ENCODE data around the gene ADARB2.

Gene ADARB2

DNA sequence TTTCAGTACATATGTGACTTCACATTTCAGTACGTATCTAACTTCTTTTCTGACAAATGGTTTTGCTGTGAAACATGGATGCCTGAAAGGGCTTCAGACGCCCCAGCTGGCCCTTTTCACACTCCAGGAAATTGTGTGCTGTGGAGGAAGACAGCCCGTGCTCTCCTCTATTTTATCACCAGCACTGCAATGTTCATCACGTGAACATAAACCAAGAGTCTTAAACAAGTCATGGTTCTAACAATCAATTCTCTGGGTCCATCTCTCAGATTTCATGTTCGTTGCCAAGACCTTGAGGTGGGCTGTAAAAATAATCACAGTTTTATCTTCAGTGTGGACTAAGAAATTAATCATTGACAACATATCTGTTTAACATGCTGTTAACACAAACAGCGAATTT, 539.9 kb downstream of the ADARB2 start:
- Mint-ChIP-seq H3K4me3 (no peak overlapping the region), H3K9me3 (no peaks in the 10 kb centered on the region), H3K4me1 (no peaks in the 10 kb centered on the region), H3K27ac (no peak overlapping the region), H3K36me3 (no peaks in the 10 kb centered on the region)
- ATAC-seq: no peak
- no peak for DNase-seq (ENCODE audit: low spot score in 2 of 2)

DNA sequence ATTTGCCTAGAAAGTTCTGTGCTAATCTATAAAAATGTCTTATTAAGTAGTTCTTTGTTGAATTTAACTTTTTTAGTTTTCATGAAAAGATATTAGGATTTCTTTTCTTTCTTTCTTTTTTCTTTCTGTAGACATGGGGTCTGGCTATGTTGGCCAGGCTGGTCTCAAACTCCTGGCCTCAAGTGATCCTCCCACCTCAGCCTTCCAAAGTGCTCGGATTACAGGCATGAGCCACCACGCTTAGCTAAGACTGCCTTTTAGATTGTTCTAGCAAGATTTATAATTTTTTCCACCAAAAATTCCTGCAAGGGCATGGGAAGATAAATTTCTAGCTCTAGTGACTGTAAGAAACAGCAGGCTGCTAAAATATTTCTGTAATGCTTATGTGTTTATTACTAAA, 540.7 kb downstream of the ADARB2 start:
- DNase-seq (ENCODE audit: low spot score in 2 of 2): no peak
- no peak overlapping the region for H3K4me3 Mint-ChIP-seq
- no peak overlapping the region for H3K27ac Mint-ChIP-seq
- ATAC-seq: no peak
- no peaks in the 10 kb centered on the region for H3K4me1 Mint-ChIP-seq
- no peaks in the 10 kb centered on the region for H3K9me3 Mint-ChIP-seq
- H3K36me3 Mint-ChIP-seq: no peaks in the 10 kb centered on the region

DNA sequence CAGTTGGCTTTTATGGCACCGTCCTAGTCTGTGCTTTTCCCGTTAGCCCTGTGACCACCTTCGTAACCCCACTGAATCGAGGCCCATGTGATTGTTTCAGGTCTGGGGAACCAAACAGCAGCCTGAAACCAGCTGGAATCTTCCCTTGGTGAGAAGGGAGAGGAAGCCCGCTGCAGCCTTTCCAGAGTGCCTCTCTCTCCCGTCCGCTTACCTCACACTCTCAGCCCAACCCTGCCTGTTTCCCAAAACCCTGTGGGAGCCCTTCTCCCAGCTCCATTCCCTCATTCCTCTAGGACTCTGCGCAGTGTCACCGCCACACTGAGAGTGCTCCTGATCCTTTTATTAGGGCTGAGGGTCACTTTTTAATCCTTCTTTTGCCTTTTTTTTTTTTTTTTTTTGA, 541.5 kb downstream of the ADARB2 start:
- no peaks in the 10 kb centered on the region for H3K36me3 Mint-ChIP-seq
- ATAC-seq (no peak), DNase-seq (ENCODE audit: low spot score in 2 of 2) (no peak)
- no peaks in the 10 kb centered on the region for H3K9me3 Mint-ChIP-seq
- no peaks in the 10 kb centered on the region for H3K4me1 Mint-ChIP-seq
- H3K4me3 Mint-ChIP-seq: no peak overlapping the region
- no peak overlapping the region for H3K27ac Mint-ChIP-seq

GRCh38 chr10:1194161-1194560, 543.2 kb downstream of the ADARB2 start:
- ATAC-seq (no peak), DNase-seq (ENCODE audit: low spot score in 2 of 2) (no peak)
- H3K4me3 Mint-ChIP-seq: no peak overlapping the region
- no peaks in the 10 kb centered on the region for H3K4me1 Mint-ChIP-seq
- no peaks in the 10 kb centered on the region for H3K36me3 Mint-ChIP-seq
- H3K9me3 Mint-ChIP-seq: no peaks in the 10 kb centered on the region
- no peak overlapping the region for H3K27ac Mint-ChIP-seq

DNA sequence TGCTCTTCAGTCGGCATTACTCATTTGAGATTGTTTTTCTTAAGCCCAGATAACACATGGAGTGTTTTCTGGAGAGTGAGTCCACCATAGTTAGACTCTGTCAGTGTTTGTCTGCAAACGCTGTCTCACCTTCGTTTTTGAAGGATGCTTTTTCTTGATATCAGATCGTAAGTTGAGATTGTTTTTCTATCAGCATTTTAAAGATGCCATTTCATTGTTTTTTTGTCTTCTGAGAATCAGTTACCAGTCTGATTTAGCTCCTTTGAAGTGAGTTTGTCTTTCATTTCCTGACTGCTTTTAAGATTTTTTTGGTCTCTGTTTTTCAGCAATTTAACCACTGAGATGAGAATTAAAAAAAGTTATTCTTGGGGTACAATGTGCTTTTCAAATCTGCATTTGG, 543.8 kb downstream of the ADARB2 start:
- H3K9me3 Mint-ChIP-seq: no peaks in the 10 kb centered on the region
- ATAC-seq: no peak

DNA sequence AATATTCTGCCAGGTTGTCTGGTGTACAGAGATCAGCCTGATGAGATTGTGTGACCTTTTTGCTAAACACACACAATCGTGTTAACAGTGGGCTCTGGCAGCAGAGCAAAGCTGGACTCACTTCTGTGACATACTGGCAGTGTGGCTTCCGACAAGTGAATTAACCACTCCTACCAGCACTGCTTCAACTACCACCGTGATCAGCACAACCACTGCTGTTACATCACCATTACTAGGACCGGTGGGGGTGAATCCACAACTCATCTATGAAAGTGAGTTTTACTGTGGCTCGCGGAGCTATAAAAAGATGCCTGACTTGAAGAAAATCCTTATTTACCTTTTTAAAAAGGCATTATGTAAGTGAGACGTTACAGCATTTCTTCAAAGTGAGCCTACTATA, 545.6 kb downstream of the ADARB2 start:
- Mint-ChIP-seq H3K4me3 (no peak overlapping the region), H3K9me3 (no peaks in the 10 kb centered on the region), H3K27ac (no peak overlapping the region), H3K36me3 (no peaks in the 10 kb centered on the region), H3K4me1 (no peaks in the 10 kb centered on the region)
- no peak for DNase-seq (ENCODE audit: low spot score in 2 of 2)
- no peak for ATAC-seq

More for the DNA sequence above, 543.8 kb downstream of the ADARB2 start:
- Mint-ChIP-seq H3K4me1 (no peaks in the 10 kb centered on the region), H3K36me3 (no peaks in the 10 kb centered on the region), H3K27ac (no peak overlapping the region), H3K4me3 (no peak overlapping the region)
- no peak for DNase-seq (ENCODE audit: low spot score in 2 of 2)

DNA sequence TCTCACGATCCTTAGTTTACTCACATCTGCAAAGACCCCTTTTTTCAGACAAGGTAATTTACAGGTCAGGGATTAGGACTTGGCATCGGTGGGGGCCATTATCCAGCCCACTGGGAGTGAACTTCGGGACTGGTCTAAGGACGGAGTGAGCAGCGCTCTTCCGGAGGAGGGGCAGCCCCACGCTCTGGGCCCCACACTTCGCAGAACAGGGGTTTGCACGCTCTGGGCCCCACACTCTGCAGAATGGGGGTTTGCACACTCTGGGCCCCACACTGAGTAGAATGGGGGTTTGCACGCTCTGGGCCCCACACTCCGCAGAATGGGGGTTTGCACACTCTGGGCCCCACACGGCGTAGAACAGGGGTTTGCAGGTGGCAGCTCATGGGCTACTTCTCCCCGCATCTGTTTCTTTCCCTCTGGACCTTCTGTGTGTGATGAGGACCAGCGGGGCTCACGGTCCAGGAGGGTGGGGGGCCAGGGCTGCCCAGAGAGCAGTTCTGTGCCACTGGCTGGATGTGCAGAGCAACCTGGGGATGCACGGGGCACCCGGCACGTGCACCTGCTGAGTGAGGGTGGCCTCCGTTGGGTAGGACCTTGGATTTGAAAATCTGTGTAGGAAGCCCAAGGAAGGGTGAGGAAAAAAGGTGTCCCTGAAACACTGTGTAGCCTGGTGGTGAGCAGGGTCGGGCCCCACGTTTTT, 546.4 kb downstream of the ADARB2 start:
- H3K4me3 Mint-ChIP-seq: no peak overlapping the region
- H3K4me1 Mint-ChIP-seq: no peaks in the 10 kb centered on the region
- ATAC-seq (no peak), DNase-seq (ENCODE audit: low spot score in 2 of 2) (no peak)
- H3K27ac Mint-ChIP-seq: no peak overlapping the region
- H3K36me3 Mint-ChIP-seq: no peaks in the 10 kb centered on the region
- no peaks in the 10 kb centered on the region for H3K9me3 Mint-ChIP-seq

DNA sequence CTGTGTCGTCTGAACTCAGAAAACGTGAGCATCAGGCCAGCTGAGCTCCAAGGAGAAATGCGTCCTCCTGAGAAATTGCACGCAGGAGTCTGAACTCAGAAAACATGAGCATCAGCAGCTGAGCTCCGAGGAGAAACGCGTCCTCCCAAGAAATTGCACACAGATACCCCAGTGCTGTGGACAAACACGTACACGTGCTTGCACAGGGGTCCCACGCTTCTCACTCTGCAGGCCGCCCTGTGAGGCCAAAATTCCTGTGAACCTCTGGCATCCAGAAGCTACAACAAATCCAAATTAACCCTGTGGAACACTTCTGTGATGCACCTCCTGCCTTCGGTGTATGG, 547.3 kb downstream of the ADARB2 start:
- ATAC-seq (no peak), DNase-seq (ENCODE audit: low spot score in 2 of 2) (no peak)
- H3K9me3 Mint-ChIP-seq: no peaks in the 10 kb centered on the region
- no peak overlapping the region for H3K27ac Mint-ChIP-seq
- H3K4me3 Mint-ChIP-seq: no peak overlapping the region
- no peaks in the 10 kb centered on the region for H3K36me3 Mint-ChIP-seq
- H3K4me1 Mint-ChIP-seq: no peaks in the 10 kb centered on the region

GRCh38 chr10:1189166-1190051, 547.9 kb downstream of the ADARB2 start:
- H3K9me3 Mint-ChIP-seq: no peaks in the 10 kb centered on the region
- ATAC-seq (no peak), DNase-seq (ENCODE audit: low spot score in 2 of 2) (no peak)
- H3K4me1 Mint-ChIP-seq: no peaks in the 10 kb centered on the region
- H3K4me3 Mint-ChIP-seq: no peak overlapping the region
- H3K36me3 Mint-ChIP-seq: no peaks in the 10 kb centered on the region
- H3K27ac Mint-ChIP-seq: no peak overlapping the region

DNA sequence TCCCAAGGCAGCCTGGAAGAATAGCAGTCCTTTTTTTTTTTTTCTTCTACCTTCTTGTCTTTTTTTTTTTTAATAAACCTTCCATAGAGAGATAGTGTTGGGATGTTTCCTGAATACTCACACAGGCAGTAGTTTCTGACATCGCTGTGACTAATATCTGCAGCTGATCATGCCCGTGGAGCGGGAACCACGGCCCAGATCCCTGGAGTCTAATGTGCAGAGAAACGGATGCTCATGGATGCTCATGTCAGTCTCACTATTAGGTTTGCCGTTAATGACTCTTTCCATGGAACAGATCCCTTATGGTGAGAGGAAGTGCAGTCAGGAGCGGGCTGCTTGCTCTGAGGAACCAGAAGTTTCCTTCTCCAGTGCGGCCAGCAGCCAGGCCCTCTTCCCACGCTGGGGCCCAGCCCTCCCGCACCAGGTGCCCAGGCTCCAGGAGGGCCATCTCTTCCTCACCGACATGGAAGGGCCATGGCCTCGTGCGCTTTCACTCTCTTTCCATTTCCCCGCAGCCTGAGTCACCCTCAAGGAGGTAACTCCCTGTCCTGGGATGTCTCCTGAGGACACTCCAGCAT, 548.7 kb downstream of the ADARB2 start:
- ATAC-seq: no peak
- H3K4me3 Mint-ChIP-seq: no peak overlapping the region
- H3K9me3 Mint-ChIP-seq: no peaks in the 10 kb centered on the region
- no peak overlapping the region for H3K27ac Mint-ChIP-seq
- H3K4me1 Mint-ChIP-seq: peaks cover under 1% of the 10 kb centered on the region
- H3K36me3 Mint-ChIP-seq: no peaks in the 10 kb centered on the region
- DNase-seq (ENCODE audit: low spot score in 2 of 2): no peak

- Mint-ChIP-seq H3K27ac (no peak overlapping the region), H3K9me3 (no peaks in the 10 kb centered on the region)
- no peak for DNase-seq (ENCODE audit: low spot score in 2 of 2)
Measured at GRCh38 chr10:1187855-1188557, 549.3 kb downstream of the ADARB2 start.

DNA sequence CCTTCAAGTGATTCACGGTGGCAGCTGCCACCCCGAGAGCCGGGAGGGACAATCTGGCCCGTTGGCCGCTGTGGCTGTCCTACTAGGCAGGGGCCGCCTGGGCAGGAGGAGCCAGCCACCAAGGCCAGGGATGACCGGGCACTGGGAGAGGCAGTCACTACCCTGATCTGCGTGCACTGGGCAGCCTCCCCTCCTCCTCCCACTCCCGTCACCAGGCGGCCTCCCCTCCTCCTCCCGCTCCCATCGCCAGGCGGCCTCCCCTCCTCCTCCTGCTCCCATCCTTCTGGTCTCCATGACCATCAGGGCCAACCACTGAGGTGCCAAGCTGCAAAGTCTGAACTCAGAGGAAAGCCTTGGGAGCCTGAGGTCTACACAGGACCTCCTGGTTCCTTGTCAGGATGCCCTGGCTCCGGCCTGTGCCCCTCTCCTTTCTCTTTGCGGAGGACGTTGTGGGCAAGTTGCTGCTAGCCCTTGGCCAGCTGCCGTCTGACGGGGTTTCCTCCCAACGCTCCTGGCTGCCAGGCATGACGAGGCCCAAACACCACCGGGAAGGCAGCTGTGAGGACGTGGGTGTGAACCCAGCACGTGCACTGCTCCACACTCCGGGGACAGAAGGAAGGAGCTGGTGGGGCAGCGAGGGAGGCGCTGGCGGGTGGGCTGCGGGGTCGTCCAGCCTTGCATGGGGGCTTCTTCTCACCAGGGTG, 550.0 kb downstream of the ADARB2 start:
- Mint-ChIP-seq H3K4me3 (no peak overlapping the region), H3K27ac (no peak overlapping the region), H3K36me3 (no peaks in the 10 kb centered on the region), H3K4me1 (peaks cover 5% of the 10 kb centered on the region), H3K9me3 (no peaks in the 10 kb centered on the region)
- DNase-seq (ENCODE audit: low spot score in 2 of 2) (no peak), ATAC-seq (no peak)

More at GRCh38 chr10:1187855-1188557, 549.3 kb downstream of the ADARB2 start:
- no peaks in the 10 kb centered on the region for H3K36me3 Mint-ChIP-seq
- no peak for ATAC-seq
- H3K4me3 Mint-ChIP-seq: no peak overlapping the region
- peaks cover 5% of the 10 kb centered on the region for H3K4me1 Mint-ChIP-seq

DNA sequence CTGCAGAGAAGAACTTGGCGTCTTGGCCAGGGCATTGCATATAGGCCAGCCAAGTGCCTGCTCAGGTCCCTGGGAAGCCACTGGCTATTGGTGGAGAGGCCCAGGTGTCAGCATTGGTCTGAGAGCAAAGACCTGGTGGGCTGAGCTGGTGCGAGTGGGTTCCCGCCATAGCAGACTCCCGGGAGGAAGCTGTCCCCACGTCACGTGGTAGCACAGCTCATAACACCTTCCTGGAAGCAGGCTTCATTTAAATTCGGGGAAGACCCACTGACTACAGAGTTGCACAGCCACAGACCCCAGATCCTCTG, 550.7 kb downstream of the ADARB2 start:
- no peak overlapping the region for H3K27ac Mint-ChIP-seq

DNA sequence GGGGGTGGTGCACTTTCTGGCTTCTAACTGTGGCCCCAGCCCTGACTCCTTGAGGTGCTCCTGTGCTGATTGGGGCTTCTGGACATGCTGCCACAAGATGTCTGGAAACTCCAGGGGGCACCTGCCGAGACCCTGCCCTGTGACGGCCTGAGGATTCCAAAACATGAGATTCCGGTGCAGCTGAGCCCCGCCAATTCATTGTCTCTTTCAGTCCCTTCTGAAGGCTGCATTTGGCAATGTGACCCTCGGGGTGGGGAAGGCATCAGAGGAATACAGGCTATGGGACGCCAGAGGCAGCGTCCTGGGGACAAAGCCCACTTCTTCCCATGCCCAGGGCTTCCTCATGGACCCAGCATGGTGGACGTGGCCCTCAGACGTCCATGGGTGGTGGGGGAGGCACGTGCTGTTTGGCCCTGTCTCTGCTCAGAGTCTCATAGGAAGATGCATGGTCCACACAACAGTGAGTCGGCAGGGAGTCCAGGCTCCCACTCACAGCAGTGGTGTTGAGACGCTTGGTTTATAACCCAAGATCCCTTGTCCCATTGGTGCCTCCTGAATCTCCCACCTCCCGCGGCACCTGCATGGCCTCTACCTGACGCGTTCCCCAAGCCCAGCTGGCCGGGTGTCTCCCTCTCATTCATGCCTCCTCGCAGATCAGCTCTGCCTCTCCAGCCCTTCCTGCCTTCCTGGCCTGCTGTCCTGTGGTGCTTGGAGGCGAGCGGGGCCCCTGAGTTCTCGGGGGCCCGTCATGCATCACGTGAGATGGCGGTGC, 551.2 kb downstream of the ADARB2 start:
- H3K4me1 Mint-ChIP-seq: peaks cover 5% of the 10 kb centered on the region
- H3K36me3 Mint-ChIP-seq: no peaks in the 10 kb centered on the region
- no peaks in the 10 kb centered on the region for H3K9me3 Mint-ChIP-seq
- no peak for DNase-seq (ENCODE audit: low spot score in 2 of 2)
- no peak overlapping the region for H3K4me3 Mint-ChIP-seq
- ATAC-seq: no peak
- H3K27ac Mint-ChIP-seq: no peak overlapping the region

More for the DNA sequence above, 550.7 kb downstream of the ADARB2 start:
- no peak for ATAC-seq
- Mint-ChIP-seq H3K36me3 (no peaks in the 10 kb centered on the region), H3K9me3 (no peaks in the 10 kb centered on the region), H3K4me1 (peaks cover 5% of the 10 kb centered on the region), H3K4me3 (no peak overlapping the region)
- no peak for DNase-seq (ENCODE audit: low spot score in 2 of 2)
